HG03159 (cell line): ENCODE measurements around the gene GALNT2.

Experiments used
- ATAC-seq: cut with Tn5 transposase; IDR thresholded peaks from one replicate; pipeline ENCODE4 v1.9.1; 2021; ENCODE audit warnings: mild to moderate bottlenecking, moderate library complexity; ENCODE audit not compliant: unreplicated experiment

The GALNT2 gene

GRCh38 chr1:230143534-230143933 is 76.5 kb downstream of the GALNT2 start:
- ATAC-seq, result no peak

GRCh38 chr1:230144010-230144614 is 77.1 kb downstream of the GALNT2 start:
- ATAC-seq, result no peak

GRCh38 chr1:230144758-230145504 is 77.9 kb downstream of the GALNT2 start:
- ATAC-seq, result no peak

GRCh38 chr1:230145505-230145899 is 78.5 kb downstream of the GALNT2 start:
- no peak for ATAC-seq

GRCh38 chr1:230145953-230146476 is 79.0 kb downstream of the GALNT2 start:
- ATAC-seq, result peak; percentile 30

- ATAC-seq, result no peak
Measured at GRCh38 chr1:230146709-230147108, 79.7 kb downstream of the GALNT2 start.

- no peak for ATAC-seq
Measured at GRCh38 chr1:230147253-230148125, 80.5 kb downstream of the GALNT2 start.

GRCh38 chr1:230148126-230148652 is 81.2 kb downstream of the GALNT2 start:
- ATAC-seq, result no peak

GRCh38 chr1:230148768-230149469 is 81.9 kb downstream of the GALNT2 start:
- no peak for ATAC-seq

GRCh38 chr1:230149751-230150584 is 82.9 kb downstream of the GALNT2 start:
- ATAC-seq, result peak; percentile 78

GRCh38 chr1:230150615-230151014 is 83.6 kb downstream of the GALNT2 start:
- no peak for ATAC-seq

GRCh38 chr1:230151924-230152468 is 85.0 kb downstream of the GALNT2 start:
- ATAC-seq, result no peak

- ATAC-seq, result no peak
Measured at GRCh38 chr1:230152999-230153398, 86.0 kb downstream of the GALNT2 start.

GRCh38 chr1:230153641-230154296 is 86.7 kb downstream of the GALNT2 start:
- no peak for ATAC-seq

GRCh38 chr1:230155021-230155420 is 88.0 kb downstream of the GALNT2 start:
- ATAC-seq, result no peak

- no peak for ATAC-seq
Measured at GRCh38 chr1:230156068-230156467, 89.0 kb downstream of the GALNT2 start.

- ATAC-seq, result no peak
Measured at GRCh38 chr1:230156536-230156935, 89.5 kb downstream of the GALNT2 start.

GRCh38 chr1:230157420-230158390 is 90.7 kb downstream of the GALNT2 start:
- no peak for ATAC-seq
